Medulla oblongata (tissue), 1 donor: Measurements from ENCODE around the gene TPP1.

Source experiments
- DNase-seq: peaks from one replicate; pipeline ENCODE4 v3.0.0-alpha.2; 2015; ENCODE audit errors: extremely low spot score

Gene TPP1

DNA sequence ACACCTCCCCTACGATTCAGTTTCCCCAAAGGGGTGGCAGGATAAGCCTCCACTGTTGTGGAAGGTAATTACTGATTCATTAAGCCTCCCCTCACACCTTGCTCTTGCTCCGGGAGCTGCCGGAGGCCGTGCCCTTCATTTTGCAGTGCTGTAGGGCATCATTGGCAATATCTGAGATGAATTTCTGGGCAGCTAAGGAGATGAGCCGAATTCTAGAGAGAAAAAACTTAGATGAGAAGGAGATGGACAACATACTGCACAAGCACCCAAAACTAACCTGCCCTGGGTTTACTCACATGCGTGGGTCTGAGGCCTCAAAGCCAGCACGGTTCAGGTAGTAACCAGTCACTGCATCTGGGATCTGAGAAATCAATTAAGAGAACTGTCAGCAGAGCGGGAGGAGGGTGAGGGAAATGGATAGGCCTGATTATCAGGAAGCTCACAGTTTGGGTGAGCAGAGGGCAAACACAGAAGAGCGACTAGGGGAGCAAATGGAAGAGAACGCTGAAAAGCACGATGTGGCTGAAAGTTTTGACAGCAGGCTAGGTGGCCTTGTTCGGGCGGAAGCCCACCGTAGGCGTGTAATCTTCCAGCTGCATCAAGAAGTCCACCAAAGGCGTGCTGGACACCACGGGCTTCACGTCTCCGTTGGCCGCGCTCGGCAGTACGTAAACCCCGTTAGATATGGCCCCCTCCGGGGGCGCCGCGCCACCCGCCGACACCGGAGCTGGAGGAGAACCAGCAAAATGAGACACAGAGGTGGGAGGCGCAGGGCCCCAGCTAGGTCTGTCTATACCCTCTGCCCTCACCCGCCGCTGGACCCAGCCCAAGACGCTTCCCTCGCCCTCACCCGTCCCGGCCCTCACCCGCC, 7.9 kb downstream of the TPP1 start:
- DNase-seq: no peak

- no peak for DNase-seq
Measured at GRCh38 chr11:6610591-6610990, 8.6 kb downstream of the TPP1 start.

GRCh38 chr11:6609502-6610015, 9.7 kb downstream of the TPP1 start:
- no peak for DNase-seq

DNA sequence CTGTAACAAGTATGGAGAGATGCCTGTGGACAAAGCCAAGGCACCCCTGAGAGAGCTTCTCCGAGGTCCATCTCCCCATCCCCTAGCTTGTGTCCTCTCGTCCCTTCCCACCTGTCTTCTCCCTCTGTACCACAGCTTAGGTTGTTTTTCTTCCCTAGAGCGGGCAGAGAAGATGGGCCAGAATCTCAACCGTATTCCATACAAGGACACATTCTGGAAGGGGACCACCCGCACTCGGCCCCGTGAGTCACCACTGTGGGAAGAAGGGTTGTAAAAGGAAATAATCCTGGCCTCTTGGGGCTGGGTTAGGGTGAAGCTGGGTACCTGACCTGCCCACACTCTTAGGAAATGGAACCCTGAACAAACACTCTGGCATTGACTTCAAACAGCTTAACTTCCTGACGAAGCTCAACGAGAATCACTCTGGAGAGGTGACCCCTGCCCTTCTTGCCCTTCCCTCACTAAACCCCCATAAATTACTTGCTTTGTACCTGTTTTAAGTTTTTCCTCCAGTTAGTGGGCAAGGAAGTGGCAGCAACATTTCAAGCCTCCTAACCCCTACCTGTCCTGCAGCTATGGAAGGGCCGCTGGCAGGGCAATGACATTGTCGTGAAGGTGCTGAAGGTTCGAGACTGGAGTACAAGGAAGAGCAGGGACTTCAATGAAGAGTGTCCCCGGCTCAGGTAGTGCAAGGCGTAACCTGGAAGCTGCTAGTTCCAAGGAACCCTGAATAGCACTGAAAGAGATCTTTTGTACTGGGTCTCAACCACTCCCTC, 10.3 kb downstream of the TPP1 start:
- DNase-seq: no peak

DNA sequence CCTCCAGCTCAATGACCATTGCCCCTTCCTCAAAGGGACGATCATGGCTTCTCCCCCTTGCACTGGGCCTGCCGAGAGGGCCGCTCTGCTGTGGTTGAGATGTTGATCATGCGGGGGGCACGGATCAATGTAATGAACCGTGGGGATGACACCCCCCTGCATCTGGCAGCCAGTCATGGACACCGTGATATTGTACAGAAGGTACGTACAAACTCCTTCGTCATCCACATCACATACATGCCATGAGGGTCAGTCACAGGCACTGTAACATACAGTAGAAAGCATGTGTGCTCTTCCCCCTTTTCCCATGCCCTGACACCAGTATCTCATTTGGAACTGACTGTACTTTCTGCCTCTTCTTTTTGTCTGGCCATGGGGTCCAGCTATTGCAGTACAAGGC, 11.2 kb downstream of the TPP1 start:
- no peak for DNase-seq

- no peak for DNase-seq
Measured at GRCh38 chr11:6607190-6607795, 11.9 kb downstream of the TPP1 start.

- peak; percentile 90 for DNase-seq
Measured at GRCh38 chr11:6606471-6607189, 12.6 kb downstream of the TPP1 start.

- DNase-seq: no peak
Measured at GRCh38 chr11:6604790-6605189, 14.4 kb downstream of the TPP1 start.

DNA sequence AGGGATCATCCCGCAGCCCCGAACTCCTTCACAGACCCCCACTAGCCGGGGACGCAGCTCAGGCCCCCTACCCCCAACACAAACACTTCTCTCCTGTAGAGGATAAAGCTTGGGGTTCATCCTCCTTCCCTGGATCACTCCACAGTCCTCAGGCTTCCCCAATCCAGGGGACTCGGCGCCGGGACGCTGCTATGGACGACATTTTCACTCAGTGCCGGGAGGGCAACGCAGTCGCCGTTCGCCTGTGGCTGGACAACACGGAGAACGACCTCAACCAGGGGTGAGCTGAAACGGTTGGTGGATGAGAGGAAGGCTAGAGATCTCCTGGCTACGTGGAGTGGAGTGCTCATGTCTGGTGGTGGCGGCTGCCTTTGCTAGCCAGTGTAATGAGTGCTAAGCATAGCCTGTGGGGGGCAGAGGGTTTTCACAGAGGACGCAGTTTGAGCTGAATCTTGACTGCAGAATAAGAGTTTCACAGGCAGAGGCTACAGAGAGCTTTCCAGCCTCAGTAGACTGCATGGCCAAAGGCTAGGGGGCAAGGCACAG, 15.1 kb downstream of the TPP1 start:
- DNase-seq: peak; percentile 83

DNA sequence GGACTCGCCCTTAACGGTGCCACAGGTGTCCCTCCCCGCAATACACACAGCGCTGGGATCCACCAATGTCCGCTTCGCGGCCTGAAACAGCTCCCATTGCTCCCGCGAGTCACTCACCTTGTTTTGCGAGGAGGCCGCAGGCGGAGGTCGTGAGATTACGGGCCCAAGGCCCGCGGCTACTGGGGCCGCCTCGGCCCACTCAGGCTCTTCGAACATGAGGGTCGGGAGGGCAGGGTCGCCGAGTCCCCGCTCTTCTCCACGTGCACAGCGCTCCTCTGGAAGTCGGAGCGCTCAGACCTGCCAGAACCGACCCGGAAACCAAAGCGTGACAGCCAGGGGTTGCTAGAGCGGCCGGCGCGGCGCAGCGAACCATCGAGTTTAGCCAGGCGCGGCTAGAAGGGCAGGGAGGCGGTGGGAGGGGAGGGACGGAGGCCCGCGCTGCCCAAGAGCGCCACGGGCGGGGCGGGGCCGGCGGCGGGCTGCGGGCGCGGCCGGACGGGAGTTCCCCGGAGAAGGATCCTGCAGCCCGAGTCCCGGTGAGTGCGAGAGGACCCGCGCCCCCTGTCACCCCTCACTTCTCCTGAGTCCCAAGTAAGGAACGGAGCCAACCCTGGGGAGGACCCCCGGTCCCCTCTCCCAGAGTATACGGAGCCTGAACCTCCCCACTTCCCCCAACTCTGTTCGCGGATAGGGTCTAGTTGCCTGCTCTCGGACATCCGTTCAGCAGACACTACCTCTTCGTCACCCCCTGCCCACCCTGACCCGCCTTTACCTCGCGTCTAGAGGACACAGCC, 15.7 kb downstream of the TPP1 start, which contains the start of the genes ILK and RRP8:
ILK (plus strand) TSS at position 488 of the 794 bp plus-strand sequence. CDS start 498 bp downstream, outside the sequence.
RRP8 (minus strand) TSS at position 330 of the 794 bp plus-strand sequence; CDS start at position 216, 114 bp downstream.
- DNase-seq: peak; percentile 91

- no peak for DNase-seq
Measured at GRCh38 chr11:6602096-6602940, 16.9 kb downstream of the TPP1 start.

DNA sequence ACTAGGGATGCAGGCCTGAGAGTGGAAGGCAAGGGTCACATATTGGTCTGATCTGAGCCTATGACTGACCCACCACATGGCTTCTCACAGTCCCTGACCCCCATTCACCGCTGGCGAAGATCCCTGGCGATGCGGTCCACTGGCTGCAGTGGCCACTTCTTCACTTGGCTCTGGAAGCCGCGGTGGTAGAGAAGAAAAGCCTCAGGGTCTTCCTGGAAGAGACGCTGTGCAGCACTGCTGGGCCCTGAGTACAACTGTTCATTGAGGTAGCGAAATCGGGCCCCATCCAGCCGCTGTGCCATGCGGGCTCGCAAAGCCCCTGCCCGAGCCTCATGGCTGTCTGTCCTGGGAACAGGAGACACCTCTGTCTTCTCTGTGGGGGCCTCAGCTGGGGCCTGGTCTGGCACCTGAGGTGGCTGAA, 18.2 kb downstream of the TPP1 start:
- no peak for DNase-seq

GRCh38 chr11:6599881-6600390, 19.3 kb downstream of the TPP1 start:
- no peak for DNase-seq

GRCh38 chr11:6599449-6599848, 19.8 kb downstream of the TPP1 start:
- no peak for DNase-seq

- no peak for DNase-seq
Measured at GRCh38 chr11:6598555-6598954, 20.7 kb downstream of the TPP1 start.

DNA sequence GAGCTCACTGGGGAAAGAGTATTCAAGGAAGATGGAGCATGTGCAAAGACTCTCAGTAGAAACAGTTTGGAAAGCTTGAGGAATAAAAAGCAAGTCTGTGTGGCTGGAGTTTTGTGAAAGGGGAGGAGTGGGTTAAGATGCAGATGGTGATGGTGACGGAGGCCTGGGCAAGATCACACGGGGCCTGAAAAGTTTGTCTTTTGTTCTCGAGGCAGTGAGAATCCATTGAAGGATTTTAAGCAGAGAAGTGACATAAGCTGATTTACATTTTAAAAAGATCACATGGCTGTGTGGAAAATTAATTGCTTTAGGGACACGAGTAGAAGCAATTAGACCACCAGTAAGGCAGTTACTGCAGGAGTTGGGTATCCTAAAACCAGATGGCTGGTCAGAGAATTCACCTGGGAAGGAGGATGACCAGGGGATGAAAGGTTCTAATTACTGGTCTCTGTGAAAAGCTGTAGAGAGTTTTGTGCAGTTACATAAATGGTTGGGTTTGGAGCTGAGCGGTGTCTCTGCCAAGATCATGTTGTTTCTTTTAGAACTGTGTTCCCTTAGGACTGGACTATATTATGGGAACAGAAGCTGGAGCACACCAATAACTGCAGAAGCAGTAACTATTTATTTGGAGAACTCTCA, 22.9 kb downstream of the TPP1 start:
- DNase-seq: peak; percentile 67

GRCh38 chr11:6594142-6594768, 25.0 kb downstream of the TPP1 start:
- DNase-seq: no peak

GRCh38 chr11:6588018-6588417, 31.2 kb downstream of the TPP1 start:
- no peak for DNase-seq
